Vagina (tissue), 2 donors: ENCODE measurements around the gene ADCY5.

Experiments
- POLR2A ChIP-seq, 2 donors: fragments of 450-650 bp; IDR thresholded peaks; one replicate each; pipeline ENCODE4 v1.6.1; 2017; ENCODE audit warnings: antibody characterized with exemption in 2 of 2, mild to moderate bottlenecking in 2 of 2, moderate library complexity in 2 of 2
- TF ChIP-seq, protein P1 (sequence below), 3 experiments: fragments of 450-650 bp in 2 of 3; fragments of 200-600 bp in 1 of 3; sonication (generic) in 1 of 3; IDR thresholded peaks; one replicate each; pipeline ENCODE4 v1.5.1; 2017 to 2019; ENCODE audit warnings: antibody characterized with exemption in 3 of 3, mild to moderate bottlenecking in 2 of 3, moderate library complexity in 2 of 3

DNA sequence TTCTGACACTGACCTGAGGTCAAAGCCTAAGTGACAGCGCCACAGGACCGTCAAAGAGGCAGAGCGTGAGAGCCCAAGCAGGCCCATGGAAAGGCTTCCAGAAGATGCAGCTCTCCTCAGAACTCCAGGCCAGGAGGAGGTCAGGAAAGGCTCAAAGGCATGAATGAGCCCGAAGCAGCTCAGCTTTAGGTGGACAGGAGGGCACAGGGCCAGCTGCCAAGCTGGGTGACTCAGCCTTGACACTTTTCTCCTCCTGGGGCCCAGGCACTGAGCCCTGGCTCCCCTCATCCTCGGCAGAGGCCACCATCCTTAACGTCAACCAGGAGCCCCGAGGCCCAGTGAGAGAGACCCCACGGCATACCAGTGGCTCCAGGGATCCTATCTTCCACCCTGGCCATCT, 62.9 kb downstream of the ADCY5 start:
- TF ChIP-seq, protein P1, sequence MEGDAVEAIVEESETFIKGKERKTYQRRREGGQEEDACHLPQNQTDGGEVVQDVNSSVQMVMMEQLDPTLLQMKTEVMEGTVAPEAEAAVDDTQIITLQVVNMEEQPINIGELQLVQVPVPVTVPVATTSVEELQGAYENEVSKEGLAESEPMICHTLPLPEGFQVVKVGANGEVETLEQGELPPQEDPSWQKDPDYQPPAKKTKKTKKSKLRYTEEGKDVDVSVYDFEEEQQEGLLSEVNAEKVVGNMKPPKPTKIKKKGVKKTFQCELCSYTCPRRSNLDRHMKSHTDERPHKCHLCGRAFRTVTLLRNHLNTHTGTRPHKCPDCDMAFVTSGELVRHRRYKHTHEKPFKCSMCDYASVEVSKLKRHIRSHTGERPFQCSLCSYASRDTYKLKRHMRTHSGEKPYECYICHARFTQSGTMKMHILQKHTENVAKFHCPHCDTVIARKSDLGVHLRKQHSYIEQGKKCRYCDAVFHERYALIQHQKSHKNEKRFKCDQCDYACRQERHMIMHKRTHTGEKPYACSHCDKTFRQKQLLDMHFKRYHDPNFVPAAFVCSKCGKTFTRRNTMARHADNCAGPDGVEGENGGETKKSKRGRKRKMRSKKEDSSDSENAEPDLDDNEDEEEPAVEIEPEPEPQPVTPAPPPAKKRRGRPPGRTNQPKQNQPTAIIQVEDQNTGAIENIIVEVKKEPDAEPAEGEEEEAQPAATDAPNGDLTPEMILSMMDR (IDR thresholded peaks at IDR 0.05), result no peak
- TF ChIP-seq POLR2A (IDR thresholded peaks at IDR 0.05), result no peak
